Suprapubic skin (tissue), 4 donors: ENCODE data around the gene VAV1. TPM values are rescaled to one million over a fixed set of nuclear protein-coding genes. Genes with fewer than 3 reads are reported as not detected.
A peak's percentile ranks its signal among the peaks of the same experiment; 100 is the strongest.

Experiments used
- DNase-seq, 2 donors: peaks; one replicate each; pipeline ENCODE4 v3.0.0-alpha.2; 2019; ENCODE audit warnings: low spot score in 2 of 2
- H3K27ac ChIP-seq: fragments of 200-600 bp; sonication (generic); one replicate; pipeline ENCODE4 v1.5.1; 2019
- H3K27me3 ChIP-seq: fragments of 200-600 bp; sonication (generic); one replicate; pipeline ENCODE4 v1.5.1; 2019
- H3K36me3 ChIP-seq: fragments of 200-600 bp; sonication (generic); one replicate; pipeline ENCODE4 v1.5.1; 2019
- H3K4me1 ChIP-seq: fragments of 200-600 bp; sonication (generic); one replicate; pipeline ENCODE4 v1.5.1; 2019
- H3K4me3 ChIP-seq: fragments of 200-600 bp; sonication (generic); one replicate; pipeline ENCODE4 v1.5.1; 2019; ENCODE audit warnings: mild to moderate bottlenecking
- H3K9me3 ChIP-seq: fragments of 200-600 bp; sonication (generic); one replicate; pipeline ENCODE4 v1.5.1; 2019
- CTCF ChIP-seq, 2 donors: fragments of 200-600 bp in 1 of 2; fragments of 450-650 bp in 1 of 2; sonication (generic) in 1 of 2; IDR thresholded peaks; one replicate each; pipeline ENCODE4 v1.5.1; 2016 to 2019; ENCODE audit warnings: antibody characterized with exemption in 2 of 2, mild to moderate bottlenecking in 1 of 2, moderate library complexity in 1 of 2
- EP300 ChIP-seq: sonication (generic); formaldehyde crosslinking; IDR thresholded peaks from one replicate; pipeline ENCODE4 v1.6.1; 2017; ENCODE audit warnings: antibody characterized with exemption
- POLR2A ChIP-seq, 2 donors: fragments of 450-650 bp; IDR thresholded peaks; one replicate each; pipeline ENCODE4 v1.6.1; 2017; ENCODE audit warnings: antibody characterized with exemption in 2 of 2, mild to moderate bottlenecking in 2 of 2, moderate library complexity in 2 of 2
- POLR2AphosphoS5 ChIP-seq, 3 donors: sonication (generic); formaldehyde crosslinking; IDR thresholded peaks; one replicate each; pipeline ENCODE4 v1.6.1; 2017; ENCODE audit warnings: antibody characterized with exemption in 3 of 3
- WGBS: methylation state at CpG from one replicate; pipeline ENCODE4 v1.1.5; 2018; 5-methylcytosine and 5-hydroxymethylcytosine counted together
- total RNA-seq, 4 donors: library from RNA; depleted of rRNA; stranded (reverse); fragments of >200 nt; gene quantifications; one replicate each; pipeline ENCODE4 v1.1.0, GENCODE V29; 2016

Gene VAV1
- total RNA-seq, 4 donors from 2014 or later, result 1.1 to 3.1 (median 1.2) TPM

GRCh38 chr19:6738787-6739389 lies 33.6 kb upstream of the VAV1 start:
- H3K27ac ChIP-seq, result peak overlapping the region; percentile 69
- H3K4me3 ChIP-seq, result peak overlapping the region; percentile 93
- 10% methylated on average over 24 of the region's 24 CpGs for WGBS
- peak in 1 of 2 donors; percentile 80 for DNase-seq
- no peaks in the 10 kb centered on the region for H3K27me3 ChIP-seq
- no peak for TF ChIP-seq POLR2A (IDR thresholded peaks at IDR 0.05)
- no peak for TF ChIP-seq CTCF (IDR thresholded peaks at IDR 0.05)
- no peak for TF ChIP-seq POLR2AphosphoS5 (IDR thresholded peaks at IDR 0.05)
- TF ChIP-seq EP300, result no peak
- H3K36me3 ChIP-seq, result peaks cover 15% of the 10 kb centered on the region
- peaks cover 49% of the 10 kb centered on the region for H3K4me1 ChIP-seq
- H3K9me3 ChIP-seq, result no peaks in the 10 kb centered on the region

- under 1% methylated on average over 24 of the region's 47 CpGs for WGBS
- Histone ChIP-seq H3K27me3 (no peaks in the 10 kb centered on the region), H3K36me3 (peaks cover 15% of the 10 kb centered on the region), H3K4me1 (peaks cover 54% of the 10 kb centered on the region), H3K4me3 (peak within 1 kb of the TSS; percentile 93), H3K9me3 (no peaks in the 10 kb centered on the region), H3K27ac (peak within 1 kb of the TSS; percentile 85)
- TF ChIP-seq CTCF (IDR thresholded peaks at IDR 0.05), result no peak
- no peak for TF ChIP-seq EP300
- no peak for TF ChIP-seq POLR2A (IDR thresholded peaks at IDR 0.05)
- TF ChIP-seq POLR2AphosphoS5 (IDR thresholded peaks at IDR 0.05), result no peak
- peak in 1 of 2 donors; percentile 90 for DNase-seq
Measured at GRCh38 chr19:6739390-6739882, 33.1 kb upstream of the VAV1 start, which contains the start of gene TRIP10. TSS of gene TRIP10 (plus strand) at chr19:6739680. CDS start at chr19:6739762, 82 bp downstream.

GRCh38 chr19:6739883-6740588 lies 32.5 kb upstream of the VAV1 start:
- Histone ChIP-seq H3K4me1 (peaks cover 60% of the 10 kb centered on the region), H3K27me3 (no peaks in the 10 kb centered on the region), H3K9me3 (no peaks in the 10 kb centered on the region), H3K27ac (peak overlapping the region; percentile 85), H3K4me3 (peak overlapping the region; percentile 93), H3K36me3 (peaks cover 15% of the 10 kb centered on the region)
- no peak for DNase-seq
- no peak for TF ChIP-seq CTCF (IDR thresholded peaks at IDR 0.05)
- no peak for TF ChIP-seq POLR2AphosphoS5 (IDR thresholded peaks at IDR 0.05)
- TF ChIP-seq POLR2A (IDR thresholded peaks at IDR 0.05), result no peak
- TF ChIP-seq EP300, result no peak
- WGBS, result 0% methylated on average over 8 of the region's 34 CpGs

- H3K27ac ChIP-seq, result peak overlapping the region; percentile 85
- H3K27me3 ChIP-seq, result no peaks in the 10 kb centered on the region
- peak in 1 of 2 donors; percentile 86 for DNase-seq
- peaks cover 16% of the 10 kb centered on the region for H3K36me3 ChIP-seq
- peak overlapping the region; percentile 93 for H3K4me3 ChIP-seq
- whole genome bisulfite sequencing, result 4% methylated on average over 15 of the region's 46 CpGs
- H3K9me3 ChIP-seq, result no peaks in the 10 kb centered on the region
- H3K4me1 ChIP-seq, result peaks cover 66% of the 10 kb centered on the region
- TF ChIP-seq POLR2A (IDR thresholded peaks at IDR 0.05) (no peak), POLR2AphosphoS5 (IDR thresholded peaks at IDR 0.05) (no peak), CTCF (IDR thresholded peaks at IDR 0.05) (no peak), EP300 (no peak)
Measured at GRCh38 chr19:6740589-6741343, 31.7 kb upstream of the VAV1 start.
